Inflammatory macrophage (primary cell): ENCODE measurements around the gene MICAL2.

Experiments used
- DNase-seq, 2 donors: peaks; one replicate each; pipeline ENCODE4 v3.0.0-alpha.2; 2020 to 2022
- total RNA-seq, 18 experiments: gene quantifications; one replicate each; lab custom pipeline; 2026; ENCODE audit warnings: mixed read lengths in 6 of 18, inconsistent platforms in 2 of 18; lab: John Stamatoyannopoulos, UW

MICAL2 gene
- total RNA-seq, result 15.3 to 84.7 (median 42.8) reads per million in 18 experiments

DNA sequence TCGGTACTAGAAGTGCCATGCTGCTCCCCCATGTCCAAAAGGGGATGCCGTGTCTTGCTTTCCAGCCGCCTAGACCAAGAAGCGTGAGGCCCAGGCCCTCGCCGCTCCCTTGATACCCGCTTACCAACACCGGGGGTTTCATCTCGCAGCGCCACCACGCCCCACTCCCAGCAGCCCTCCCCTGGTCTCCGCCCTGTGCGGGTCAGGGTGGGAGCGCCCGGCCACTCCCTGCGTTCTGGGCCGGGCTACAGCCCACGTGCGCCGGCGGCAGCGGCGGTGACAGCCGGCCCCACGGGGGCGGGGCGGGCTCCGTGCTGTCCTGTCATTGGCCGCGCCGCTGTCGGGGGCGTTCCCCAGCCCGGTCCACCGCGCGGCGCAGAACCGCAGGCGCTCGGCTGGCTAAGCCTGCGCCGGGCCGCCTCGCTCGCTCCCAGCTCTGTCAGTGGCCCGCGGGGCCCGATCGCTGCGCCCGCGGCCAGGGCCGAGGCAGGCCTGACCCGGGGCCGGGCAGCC, at the start of gene MICAL2:
MICAL2 (plus strand) TSS at position 390 of the 513 bp plus-strand sequence. CDS start 51,566 bp downstream, outside the sequence.
- peak; percentile 87 to 95 for DNase-seq

DNA sequence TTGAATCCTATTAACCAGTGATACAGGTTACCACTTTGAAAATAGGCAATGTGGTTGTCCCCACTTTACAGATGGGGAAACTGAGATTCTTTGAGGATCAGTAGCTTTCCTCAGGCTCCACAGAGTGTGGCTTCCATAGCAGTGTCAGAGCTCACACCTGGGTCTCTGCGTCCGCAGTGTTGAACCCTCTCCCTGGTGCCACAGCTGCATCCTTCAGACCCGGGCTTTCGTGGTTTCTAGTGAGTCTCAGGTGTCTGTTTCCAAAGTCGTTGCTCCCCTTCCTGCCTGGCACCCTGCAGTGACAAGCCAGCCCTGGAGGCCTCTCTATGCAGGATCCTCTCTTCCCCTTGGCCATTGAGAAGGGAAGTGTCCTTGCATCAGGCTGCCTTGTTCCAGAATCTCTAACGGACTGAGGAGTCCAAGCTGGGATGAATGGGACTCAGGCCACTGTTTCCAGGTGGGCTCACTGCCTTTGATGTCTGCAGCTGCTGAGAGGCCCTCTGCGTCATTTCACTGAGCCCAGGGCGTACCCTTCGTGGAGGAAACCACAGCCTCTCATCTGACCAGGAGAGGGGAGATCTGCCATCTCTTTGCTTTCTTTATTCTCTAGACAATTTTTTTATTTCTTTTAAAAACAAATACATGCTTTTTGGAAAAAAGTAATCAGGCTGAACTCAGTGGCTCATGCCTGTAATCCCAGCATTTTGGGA, 48.4 kb upstream of the MICAL2 start:
- no peak for DNase-seq

DNA sequence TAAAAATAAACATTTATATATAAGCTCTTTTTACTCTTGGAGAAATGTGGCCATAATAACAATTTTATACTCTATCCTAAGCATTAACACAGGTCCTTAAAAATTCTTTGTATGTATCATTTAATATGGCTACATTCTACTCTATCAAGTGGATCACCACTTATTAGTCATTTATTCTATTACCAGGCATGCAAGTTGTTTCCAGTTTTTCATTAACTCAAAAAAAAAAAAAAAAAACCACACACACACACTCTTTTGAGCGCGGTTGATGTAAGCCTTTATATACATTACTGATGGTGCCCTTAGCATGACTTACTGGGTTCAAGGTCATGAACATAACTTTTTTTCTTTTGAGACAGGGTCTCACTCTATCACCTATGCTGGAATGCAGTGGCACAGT, 47.1 kb upstream of the MICAL2 start:
- no peak for DNase-seq

- DNase-seq, result no peak
Observed at GRCh38 chr11:12064136-12064953, 46.0 kb upstream of the MICAL2 start.

GRCh38 chr11:12064954-12065280, 45.5 kb upstream of the MICAL2 start:
- DNase-seq, result no peak

DNA sequence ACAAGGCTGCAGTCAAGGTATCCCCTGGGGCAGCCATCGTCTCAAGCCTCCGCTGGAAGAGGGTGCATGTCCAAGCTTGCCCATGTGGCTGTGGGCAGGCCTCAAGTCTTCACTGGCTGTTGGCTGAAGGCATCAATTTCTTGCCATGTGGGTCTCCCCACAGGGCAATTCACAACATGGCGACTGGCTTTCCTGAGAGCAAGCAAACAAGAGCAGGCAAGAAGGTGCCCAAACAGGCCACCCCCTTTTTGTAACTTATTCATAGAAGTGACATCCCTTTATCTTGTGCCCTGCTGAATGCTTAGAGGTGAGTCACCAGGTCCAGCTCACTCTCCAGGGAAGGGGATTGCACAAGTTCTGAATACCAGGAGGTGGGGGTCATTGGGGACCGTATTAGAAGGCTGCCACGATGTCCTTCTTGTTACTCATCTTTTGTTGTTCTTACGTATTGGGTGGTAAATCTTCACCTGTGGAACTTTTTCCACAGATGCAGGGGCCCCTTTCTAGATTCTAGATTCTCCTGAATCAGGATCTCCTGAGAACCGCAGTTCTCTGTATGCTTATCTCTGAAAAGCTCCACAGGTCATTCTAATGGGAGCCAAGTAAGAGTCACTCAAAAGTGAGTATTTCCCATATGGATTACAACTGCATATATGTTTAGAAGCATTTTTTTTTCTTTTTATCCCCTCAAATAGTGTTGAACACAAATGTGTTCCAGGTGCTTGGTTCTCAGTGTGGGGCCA, 44.2 kb upstream of the MICAL2 start:
- peak in 1 of 2 donors; percentile 16 for DNase-seq

GRCh38 chr11:12066799-12067508, 43.4 kb upstream of the MICAL2 start:
- DNase-seq, result peak; percentile 69 to 84

DNA sequence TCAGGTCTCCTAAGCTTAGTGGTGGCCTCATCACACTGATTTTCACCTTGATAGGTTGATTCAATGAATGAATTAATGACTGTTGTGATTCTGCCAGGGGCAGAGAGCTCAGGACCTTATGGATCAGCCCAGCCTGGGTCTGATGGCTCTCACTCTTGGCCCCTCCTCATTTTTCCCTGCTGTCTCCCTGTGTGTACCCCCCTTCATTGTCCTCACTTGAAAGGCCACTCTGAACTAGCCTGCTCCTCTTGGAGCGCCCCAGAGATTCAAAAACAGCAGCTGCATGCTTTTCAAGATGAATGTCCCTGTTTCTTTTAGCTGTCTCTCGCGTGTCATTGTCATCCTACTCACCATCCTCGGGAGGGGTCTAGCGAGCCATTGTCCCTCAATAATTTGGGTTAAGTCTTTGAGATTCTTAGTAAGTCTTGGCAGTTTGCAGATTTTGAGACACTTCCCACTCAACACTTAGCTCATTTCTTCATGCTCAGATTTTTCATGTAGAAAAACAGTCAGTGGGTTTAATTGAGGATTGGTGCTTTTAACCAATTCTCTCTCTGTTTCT, 42.5 kb upstream of the MICAL2 start:
- DNase-seq, result no peak

DNA sequence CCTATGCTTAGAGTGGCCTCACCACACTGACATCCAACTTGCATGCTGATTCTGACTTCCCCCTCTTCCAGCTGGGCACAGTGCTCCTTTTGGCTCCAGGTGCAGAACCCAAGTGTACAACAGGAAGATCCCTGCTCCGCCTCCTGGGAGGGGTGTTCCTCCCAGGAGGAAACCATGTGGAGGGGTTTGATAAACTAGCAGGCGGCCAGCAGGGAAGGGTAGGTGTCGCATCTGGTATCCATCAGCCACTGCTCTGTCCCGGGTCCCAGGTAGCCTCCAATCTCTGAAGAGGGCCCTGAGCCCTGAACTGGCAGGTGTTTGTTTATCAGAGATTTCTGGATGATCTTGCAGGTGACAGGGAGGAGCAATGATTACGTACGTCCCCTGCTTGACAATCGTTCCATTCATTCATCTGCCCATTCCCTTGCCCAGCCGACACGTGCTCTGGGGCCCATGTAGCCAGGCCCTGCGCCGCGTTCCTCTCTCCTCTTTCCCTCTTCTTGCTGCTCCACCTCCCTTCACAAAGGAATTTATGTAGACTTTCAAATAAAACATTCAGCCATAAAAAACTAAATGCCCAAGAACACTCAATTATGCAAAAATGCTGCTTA, 41.2 kb upstream of the MICAL2 start:
- DNase-seq, result no peak

DNA sequence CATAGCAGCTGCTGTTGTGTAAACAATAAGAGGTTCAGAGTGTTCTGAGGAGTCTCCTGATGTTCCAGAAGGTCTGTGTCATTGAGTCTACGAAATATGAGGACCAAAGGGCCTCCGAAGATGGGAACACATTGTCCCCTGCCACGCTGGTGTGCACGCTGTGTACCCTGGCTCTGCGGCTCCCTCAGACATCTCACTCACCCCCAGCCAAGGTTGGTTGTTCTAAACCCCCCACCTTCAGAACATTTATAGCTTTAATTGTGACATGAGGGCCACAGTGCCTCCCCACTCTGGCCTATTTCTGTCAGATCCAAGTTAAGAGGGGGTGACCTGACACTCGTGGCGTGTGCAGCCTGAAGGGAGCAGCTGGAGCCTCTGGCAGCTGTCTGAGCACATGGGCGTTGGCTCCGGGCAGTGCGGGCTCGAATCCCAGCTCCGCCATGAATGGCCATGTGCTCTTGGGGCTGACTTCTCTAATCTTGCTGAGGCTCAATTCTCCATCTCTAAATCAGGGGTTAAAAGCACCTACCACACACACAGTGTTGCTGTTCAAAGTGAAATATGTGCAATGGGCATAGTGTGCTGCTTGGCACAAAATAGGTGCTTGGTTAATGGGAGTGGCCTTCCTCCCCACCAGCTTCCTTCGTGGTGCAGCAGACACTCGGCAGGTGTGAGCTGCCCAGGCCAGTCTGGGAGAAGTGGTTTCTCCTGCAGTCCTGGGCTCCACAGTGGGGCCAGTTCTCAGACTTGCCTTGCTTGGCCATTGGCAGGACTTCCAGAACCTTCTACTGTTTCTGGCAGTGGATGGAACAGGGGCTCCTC, 39.7 kb upstream of the MICAL2 start:
- no peak for DNase-seq

GRCh38 chr11:12071574-12071973, 38.8 kb upstream of the MICAL2 start:
- DNase-seq, result no peak

GRCh38 chr11:12073436-12073835, 37.0 kb upstream of the MICAL2 start:
- DNase-seq, result no peak

- DNase-seq, result no peak
Observed at GRCh38 chr11:12073886-12074285, 36.5 kb upstream of the MICAL2 start.

- DNase-seq, result no peak
Observed at GRCh38 chr11:12074529-12075195, 35.7 kb upstream of the MICAL2 start.

DNA sequence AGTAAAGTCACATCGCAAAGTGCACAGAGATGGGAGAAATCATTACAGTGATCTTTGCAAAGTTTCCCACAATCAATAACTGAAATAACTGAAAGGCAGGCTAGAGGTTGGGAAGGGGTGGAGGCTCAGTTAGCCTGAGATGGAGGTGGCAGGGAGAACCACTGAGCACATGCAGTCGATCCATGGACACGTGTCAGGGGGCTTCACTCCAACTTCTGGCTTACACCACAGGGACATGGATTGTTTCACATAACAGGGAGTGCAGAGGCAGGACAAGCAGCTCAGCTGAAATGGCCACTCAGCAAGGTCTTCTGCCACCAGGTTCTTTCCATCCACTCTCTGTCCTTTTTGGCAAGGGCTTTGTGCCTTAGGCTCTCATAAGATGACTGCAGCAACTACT, 35.1 kb upstream of the MICAL2 start:
- DNase-seq, result no peak

DNA sequence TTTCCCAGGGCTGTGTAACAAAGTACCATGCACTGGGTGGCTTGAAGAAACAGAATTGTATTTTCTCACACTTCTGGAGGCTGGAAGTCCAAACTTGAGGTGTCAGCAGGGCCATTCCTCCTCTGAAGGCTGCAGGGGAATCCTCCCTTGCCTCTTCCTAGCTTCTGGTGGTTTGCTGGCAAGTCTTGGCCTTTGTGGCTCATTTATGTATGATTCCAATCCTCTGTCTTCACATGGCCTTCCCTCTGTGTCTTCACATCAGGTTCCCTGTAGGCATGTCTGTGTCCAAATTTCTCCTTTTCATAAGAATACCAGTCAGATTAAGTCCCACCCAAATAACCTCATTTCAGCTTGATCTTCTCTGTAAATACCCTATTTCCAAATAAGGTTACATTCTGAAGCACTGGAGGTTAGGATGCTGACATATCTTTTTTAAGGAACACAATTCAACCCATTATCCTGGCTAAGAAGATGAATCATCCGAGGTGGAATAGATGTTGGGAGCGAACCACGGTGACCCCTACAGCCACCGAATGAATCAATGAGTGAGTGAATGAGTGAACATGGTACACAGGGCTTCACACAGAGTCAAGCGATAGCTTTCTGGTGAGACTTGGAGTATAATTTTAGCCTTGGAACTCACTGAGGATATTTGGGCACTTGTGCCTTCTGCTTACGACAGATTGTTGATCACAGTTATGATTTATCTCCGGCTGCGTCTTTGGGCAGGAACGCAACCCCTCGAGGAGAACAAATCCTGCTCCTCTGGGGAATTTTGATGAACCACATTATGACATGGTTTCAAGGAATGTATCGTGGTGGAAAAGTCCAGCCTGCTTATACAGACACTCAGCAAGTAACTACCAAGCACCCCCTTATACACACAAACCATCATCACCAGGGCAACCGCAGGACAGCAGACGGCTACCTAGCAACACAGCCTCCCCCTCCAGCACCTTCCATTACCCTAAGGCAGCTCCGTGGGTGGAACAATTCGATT, 34.3 kb upstream of the MICAL2 start:
- no peak for DNase-seq

- no peak for DNase-seq
Observed at GRCh38 chr11:12076840-12077534, 33.4 kb upstream of the MICAL2 start.
